NCI-H1417 (cell line): Measurements from ENCODE around the gene ANKDD1B.
A peak's percentile ranks its signal among the peaks of the same experiment; 100 is the strongest.
"Not testable (repeated sequence)": the region's sequence is repeated elsewhere in the genome, so short reads cannot be mapped to it uniquely, and the experiment has no call there.

ENCODE experiments used
- DNase-seq, 3 experiments: peaks; one replicate each; lab custom pipeline; 2025; lab: John Stamatoyannopoulos, UW

ANKDD1B gene

DNA sequence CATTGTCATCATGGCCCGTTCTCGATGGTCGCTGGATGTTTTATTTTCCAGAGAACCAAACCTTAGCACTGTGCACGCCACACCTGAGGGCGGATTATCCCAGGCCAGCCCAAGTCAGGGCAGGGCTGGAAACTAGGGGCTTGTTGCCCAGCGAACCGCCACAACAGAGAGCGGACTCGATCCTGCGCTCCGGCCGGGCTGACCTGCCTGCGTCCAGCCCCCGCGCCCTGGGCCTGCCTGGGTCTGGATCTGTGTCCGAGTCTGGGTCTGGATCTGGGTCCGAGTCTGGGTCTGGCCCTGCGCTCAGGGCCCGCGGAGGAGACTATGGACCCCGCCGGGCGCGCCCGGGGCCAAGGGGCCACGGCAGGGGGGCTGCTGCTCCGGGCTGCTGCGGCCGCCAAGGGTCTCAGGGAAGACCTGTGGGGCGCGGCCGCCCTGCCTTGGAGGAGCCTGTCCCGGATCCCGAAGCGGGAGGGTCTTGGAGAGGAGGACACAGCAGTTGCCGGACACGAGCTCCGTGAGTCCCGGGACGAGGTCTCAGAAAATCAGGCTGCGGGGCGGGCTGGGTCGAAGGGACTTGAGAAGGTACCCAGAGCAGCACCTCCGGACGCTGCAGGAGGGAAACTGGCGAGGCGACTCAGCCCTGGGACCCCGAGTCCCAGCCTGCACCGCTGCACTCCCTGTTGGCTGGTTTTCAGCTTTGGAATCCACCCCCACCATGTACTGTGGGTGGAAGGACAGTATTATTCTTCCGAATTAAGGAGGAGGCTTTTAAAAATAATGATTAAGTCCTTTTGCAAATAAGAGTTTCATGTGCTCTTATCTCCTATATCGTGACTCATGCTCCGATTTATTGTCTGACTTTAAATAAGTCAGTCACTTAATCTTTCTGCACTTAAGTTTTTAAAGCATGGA lies at the start of gene ANKDD1B:
Gene ANKDD1B, plus strand, starts transcription at position 143 of the 915 bp plus-strand sequence. Its CDS starts 182 bp downstream, at position 325.
- DNase-seq = no peak

- DNase-seq = not testable (repeated sequence)
These were observed 45.1 kb upstream of the ANKDD1B start for GRCh38 chr5:75565991-75566709.

DNA sequence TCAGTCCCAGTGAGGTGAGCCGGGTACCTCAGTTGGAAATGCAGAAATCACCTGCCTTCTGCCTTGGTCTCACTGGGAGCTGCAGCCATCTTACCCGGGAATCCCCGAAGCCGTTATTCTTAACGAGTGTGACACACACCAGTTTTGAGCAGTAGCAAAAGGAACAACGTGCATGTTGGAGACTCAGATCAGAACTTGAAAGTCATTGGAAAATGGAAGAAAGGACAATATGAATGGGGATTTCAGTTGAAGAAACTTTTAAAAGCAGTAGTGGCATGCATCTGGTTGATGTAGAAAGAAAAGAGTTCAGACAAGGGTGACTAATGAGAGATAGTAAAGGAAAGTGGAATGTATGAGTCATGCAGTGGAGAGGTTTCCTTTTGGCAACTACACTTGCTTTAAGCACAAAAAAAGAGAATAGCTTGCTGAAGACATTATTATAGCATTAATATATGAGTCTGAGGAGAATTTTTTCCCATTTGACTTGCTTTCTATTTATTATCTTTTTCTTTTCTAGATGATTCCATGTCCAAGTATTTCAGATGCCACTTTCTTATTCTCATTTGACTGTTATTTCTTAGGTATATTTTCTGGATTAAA lies 44.4 kb upstream of the ANKDD1B start:
- DNase-seq = no peak

- no peak for DNase-seq
These were observed 43.5 kb upstream of the ANKDD1B start for GRCh38 chr5:75567710-75568109.

GRCh38 chr5:75568202-75568601 lies 43.1 kb upstream of the ANKDD1B start:
- DNase-seq = no peak

- no peak for DNase-seq
These were observed 39.7 kb upstream of the ANKDD1B start for GRCh38 chr5:75571547-75571946.

GRCh38 chr5:75574791-75575190 lies 36.5 kb upstream of the ANKDD1B start:
- DNase-seq = no peak

DNA sequence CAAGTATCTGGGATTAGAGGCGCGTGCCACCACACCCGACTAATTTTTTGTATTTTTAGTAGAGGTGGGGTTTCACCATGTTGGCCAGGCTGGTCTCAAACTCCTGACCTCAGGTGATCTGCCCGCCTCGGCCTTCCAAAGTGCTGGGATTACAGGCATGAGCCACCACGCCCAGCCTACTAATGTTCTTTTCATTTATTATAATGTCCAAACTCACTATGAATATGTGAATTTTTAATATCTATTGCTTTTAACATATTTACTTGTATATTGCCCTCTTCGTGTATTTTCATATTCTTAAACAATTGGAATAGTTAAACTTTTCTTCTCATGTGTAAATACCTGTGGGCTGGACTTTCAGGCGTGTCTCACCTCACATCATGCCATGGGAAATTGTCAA lies 33.0 kb upstream of the ANKDD1B start:
- DNase-seq = not testable (repeated sequence)

DNA sequence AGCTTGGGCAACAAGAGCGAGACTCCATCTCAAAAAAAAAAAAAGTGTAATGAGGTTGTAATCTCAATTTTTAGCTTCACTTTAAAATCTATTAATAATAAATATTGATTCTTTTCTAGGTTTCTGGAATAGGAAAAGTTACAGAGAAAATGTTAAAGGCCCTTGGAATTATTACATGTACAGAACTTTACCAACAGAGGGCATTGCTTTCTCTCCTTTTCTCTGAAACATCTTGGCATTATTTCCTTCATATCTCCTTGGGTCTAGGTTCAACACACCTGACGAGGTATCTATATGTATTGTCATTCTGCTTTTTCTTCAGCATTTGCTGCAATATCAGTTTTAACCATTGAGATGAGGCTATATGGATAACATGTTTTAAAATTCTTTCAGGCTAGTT lies 26.6 kb upstream of the ANKDD1B start:
- no peak for DNase-seq

DNA sequence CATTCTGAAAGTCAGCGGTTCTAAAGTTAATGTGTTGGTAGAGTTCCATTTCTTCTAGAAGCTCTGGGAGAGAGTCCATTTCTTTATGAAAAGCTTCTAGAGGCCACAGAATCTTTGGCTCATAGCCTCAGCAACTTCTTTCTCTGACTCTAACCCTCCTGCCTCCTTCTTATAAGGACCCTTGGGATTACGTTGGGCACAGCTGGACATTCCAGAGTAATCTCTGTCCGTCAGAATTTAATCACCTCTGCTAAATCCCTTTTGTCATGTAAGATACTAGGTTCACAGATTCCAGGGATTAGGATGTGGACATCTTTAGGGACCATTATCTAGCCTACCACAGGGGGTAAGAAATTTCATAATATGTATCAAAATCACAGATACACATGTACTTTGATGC lies 22.6 kb upstream of the ANKDD1B start:
- DNase-seq = no peak

DNA sequence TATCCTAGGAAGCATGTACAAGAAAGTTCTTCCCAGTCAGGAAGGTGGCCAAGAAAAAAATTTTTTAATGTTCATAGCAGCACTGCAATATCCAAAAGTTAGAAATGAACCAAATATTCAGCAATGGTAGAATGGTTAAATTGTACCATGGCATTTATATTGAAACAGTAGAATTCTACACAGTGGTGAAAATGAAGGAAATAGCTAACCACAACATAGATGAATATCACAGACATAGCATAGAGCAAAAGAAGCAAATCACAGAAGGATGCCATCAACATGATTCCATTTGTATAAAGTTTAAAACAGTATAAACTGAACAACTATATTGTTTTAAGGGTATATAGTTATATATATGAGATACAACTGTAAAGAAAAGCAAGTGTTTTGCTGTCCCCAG lies 10.7 kb upstream of the ANKDD1B start:
- DNase-seq = no peak

GRCh38 chr5:75601567-75601966 lies 9.7 kb upstream of the ANKDD1B start:
- DNase-seq = no peak

DNA sequence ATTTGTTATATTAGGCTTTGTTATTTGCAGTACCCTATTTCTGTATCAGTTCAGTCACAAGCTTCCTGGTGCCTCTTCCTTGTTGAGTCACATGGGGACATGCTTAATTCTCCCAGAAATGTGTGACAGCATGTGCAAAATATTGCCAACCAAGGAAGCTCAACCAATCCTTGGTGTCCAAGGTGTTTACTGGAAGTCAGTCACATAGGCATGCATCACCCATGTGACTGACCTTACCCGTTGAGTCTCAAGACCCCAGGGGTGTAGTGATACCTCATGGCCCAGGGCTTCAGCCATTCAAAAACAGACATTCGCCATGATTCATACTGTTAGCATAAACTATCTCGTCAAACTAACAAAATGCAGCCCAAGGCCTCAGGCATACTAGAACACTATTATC lies 9.3 kb upstream of the ANKDD1B start:
- DNase-seq = no peak

DNA sequence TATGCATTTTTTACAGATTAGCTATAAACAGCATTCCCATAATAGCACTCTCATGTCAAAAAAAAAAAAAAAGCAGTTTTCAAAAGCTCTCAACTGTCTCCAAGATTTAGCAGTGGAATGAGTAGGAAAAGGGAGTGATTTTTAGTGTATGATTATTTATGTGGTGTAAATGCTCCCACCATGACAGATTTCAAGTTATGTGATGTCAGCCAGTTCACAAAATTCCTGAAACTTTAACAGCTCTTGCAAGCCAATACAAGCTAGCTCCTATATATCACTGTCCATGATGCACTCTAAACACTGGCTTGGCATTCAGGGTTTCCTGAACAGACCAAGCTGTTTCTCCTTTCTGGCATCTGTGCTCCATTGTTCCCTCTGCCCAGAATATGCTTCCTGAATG lies 7.9 kb upstream of the ANKDD1B start:
- DNase-seq = no peak

DNA sequence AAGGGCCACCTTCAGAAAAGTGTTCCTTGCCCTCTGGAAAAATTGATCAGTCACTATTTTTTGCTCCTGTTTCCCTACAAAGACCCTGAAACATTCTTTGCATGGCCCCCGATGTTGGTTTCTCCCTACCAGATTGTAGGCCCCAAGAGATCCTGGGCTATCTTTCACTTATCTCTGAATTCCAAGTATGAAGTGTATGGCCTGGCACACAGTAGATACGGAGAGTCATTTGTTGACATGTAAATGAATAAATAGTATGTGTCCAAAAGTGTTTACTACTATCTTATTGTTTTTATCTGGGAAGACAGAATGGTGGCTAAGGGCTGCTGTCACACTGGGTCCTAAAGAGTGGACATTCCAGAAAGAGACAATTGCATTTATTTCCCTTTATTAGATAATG lies 7.4 kb upstream of the ANKDD1B start:
- DNase-seq = no peak

DNA sequence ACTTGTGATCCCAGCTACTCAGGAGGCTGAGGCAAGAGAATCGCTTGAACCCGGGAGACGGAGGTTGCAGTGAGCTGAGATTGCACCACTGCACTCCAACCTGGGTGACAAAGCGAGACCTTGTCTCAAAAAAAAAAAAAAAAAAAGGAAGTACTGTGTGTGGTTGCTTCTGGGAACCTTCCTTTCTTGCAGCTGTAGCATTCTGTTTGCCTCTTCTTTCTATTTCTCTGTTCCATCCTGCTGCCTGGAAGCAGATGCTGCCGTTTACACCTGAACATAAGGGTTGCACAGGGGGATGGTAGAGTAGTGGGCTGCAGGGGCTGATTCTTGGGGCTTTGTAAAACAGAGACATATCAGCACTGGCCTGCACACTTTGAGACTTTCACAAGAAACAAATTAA lies 3.9 kb upstream of the ANKDD1B start:
- not testable (repeated sequence) for DNase-seq

- DNase-seq = no peak
These were observed 2.4 kb upstream of the ANKDD1B start for GRCh38 chr5:75608870-75609269.

GRCh38 chr5:75610201-75610600 lies 1.1 kb upstream of the ANKDD1B start:
- no peak for DNase-seq

GRCh38 chr5:75610859-75611310 lies 368 bp upstream of the ANKDD1B start:
- peak in 2 of 3 experiments; percentile 2 to 60 for DNase-seq

GRCh38 chr5:75612226-75612569 lies 945 bp downstream of the ANKDD1B start:
- DNase-seq = no peak

DNA sequence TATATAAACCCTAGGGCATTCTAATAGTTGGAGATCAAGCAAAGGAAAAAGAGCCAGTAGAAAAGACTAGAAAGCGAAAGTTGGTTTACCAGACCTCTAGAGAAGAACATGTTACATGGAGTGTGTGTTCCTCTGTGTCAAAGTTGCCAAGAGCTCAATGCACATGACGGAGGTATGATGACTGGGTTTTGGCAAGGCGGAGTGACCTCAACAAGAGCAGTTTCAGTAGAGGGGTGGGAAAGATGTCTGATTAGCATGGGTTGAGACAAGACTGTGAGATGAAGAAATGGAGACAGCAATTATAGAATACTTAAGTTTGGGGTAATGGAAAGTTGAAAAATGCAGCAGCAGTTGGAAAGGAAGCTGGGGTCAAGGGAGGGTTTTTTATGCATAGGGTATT lies 1.6 kb downstream of the ANKDD1B start:
- no peak for DNase-seq

GRCh38 chr5:75614176-75614575 lies 2.9 kb downstream of the ANKDD1B start:
- no peak for DNase-seq

DNA sequence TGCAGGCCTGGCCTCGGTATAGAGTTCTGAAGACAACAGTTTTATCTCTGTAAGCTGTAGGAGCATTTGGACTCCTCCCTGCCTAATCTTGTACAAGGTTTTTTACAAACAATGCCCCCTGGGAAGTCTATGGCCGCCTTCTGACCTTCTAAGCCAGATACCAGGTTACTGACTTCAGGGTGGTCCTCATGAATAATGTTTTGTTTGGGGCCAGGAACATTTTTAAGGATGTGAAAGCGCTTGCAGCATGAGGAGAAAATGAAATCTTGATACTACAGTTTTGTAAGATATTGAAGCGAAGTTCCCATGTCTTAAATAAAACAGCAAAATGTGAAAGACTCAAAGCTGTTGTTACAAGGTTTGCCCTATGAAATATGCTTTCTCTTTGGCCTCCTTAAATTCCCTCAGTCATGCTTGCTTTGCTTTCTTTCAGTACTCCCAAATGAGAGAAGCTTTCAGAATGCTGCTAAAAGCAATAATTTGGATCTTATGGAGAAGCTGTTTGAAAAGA lies 5.2 kb downstream of the ANKDD1B start:
- no peak for DNase-seq
